HepG2 (cell line): ENCODE measurements around the gene WDR5B. TPM values are rescaled to one million over a fixed set of nuclear protein-coding genes. Genes with fewer than 3 reads are reported as not detected.
A peak's percentile ranks its signal among the peaks of the same experiment; 100 is the strongest.

Experiments
- AGO2 ChIP-seq: fragments of 200-400 bp; formaldehyde crosslinking; optimal IDR thresholded peaks from 2 replicates; pipeline ENCODE3; 2017; ENCODE audit warnings: mild to moderate bottlenecking, low read depth, low read length, moderate library complexity
- CBX2 ChIP-seq, 2 experiments: fragments of 200-600 bp in 1 of 2; sonication (generic); formaldehyde crosslinking in 1 of 2; IDR thresholded peaks; 2 replicates each; pipeline versions ENCODE4 v1.7.0 to v1.8.1; 2018 to 2022; ENCODE audit warnings: low read depth in 2 of 2, low read length in 1 of 2, mild to moderate bottlenecking in 1 of 2, missing genetic modification reagents in 1 of 2
- CCDC6 ChIP-seq: sonication (generic); formaldehyde crosslinking; IDR thresholded peaks from 2 replicates; pipeline ENCODE4 v1.8.1; 2022; ENCODE audit warnings: mild to moderate bottlenecking, missing genetic modification reagents, moderate library complexity
- GLI4 ChIP-seq: sonication (generic); formaldehyde crosslinking; IDR thresholded peaks from 2 replicates; pipeline ENCODE4 v1.5.1; 2020; ENCODE audit warnings: missing genetic modification reagents, mild to moderate bottlenecking, moderate library complexity, borderline replicate concordance
- KDM5A ChIP-seq: fragments of 200-600 bp; sonication (generic); IDR thresholded peaks from 2 replicates; pipeline ENCODE4 v1.7.0; 2018; ENCODE audit warnings: antibody characterized with exemption, mild to moderate bottlenecking, low read length, borderline replicate concordance
- MAF1 ChIP-seq: sonication (generic); formaldehyde crosslinking; IDR thresholded peaks from 2 replicates; pipeline ENCODE4 v1.5.0; 2020; ENCODE audit warnings: missing genetic modification reagents, borderline replicate concordance
- MBD4 ChIP-seq: IDR thresholded peaks from 2 replicates; pipeline ENCODE4 v1.6.1; 2012; ENCODE audit warnings: low read length, inconsistent platforms, borderline replicate concordance
- MED8 ChIP-seq: sonication (generic); formaldehyde crosslinking; IDR thresholded peaks from 2 replicates; pipeline ENCODE4 v1.8.1; 2023; ENCODE audit warnings: mild to moderate bottlenecking, missing genetic modification reagents; ENCODE audit not compliant: insufficient replicate concordance
- SSRP1 ChIP-seq: IDR thresholded peaks from 2 replicates; pipeline ENCODE4 v1.6.1; 2016; ENCODE audit warnings: control low read depth
- ZBTB42 ChIP-seq: sonication (generic); formaldehyde crosslinking; IDR thresholded peaks from 2 replicates; pipeline ENCODE4 v1.5.0; 2020; ENCODE audit warnings: mild to moderate bottlenecking, missing genetic modification reagents
- ZFP1 ChIP-seq: IDR thresholded peaks from 2 replicates; pipeline ENCODE4 v1.6.1; 2016
- ZMYM2 ChIP-seq: sonication (generic); formaldehyde crosslinking; IDR thresholded peaks from 2 replicates; pipeline ENCODE4 v1.8.0; 2022; ENCODE audit warnings: mild to moderate bottlenecking, missing genetic modification reagents
- ZNF136 ChIP-seq: sonication (generic); formaldehyde crosslinking; IDR thresholded peaks from 2 replicates; pipeline ENCODE4 v1.8.1; 2022; ENCODE audit warnings: low read depth, mild to moderate bottlenecking, moderate library complexity, missing genetic modification reagents
- ZNF446 ChIP-seq: sonication (generic); formaldehyde crosslinking; IDR thresholded peaks from 2 replicates; pipeline ENCODE4 v1.5.0; 2020; ENCODE audit warnings: mild to moderate bottlenecking, missing genetic modification reagents
- ZNF660 ChIP-seq: sonication (generic); formaldehyde crosslinking; IDR thresholded peaks from 2 replicates; pipeline ENCODE4 v1.5.1; 2020; ENCODE audit warnings: mild to moderate bottlenecking, low read depth, missing genetic modification reagents, borderline replicate concordance
- ZSCAN22 ChIP-seq: sonication (generic); formaldehyde crosslinking; IDR thresholded peaks from 2 replicates; pipeline ENCODE4 v1.4.0; 2020; ENCODE audit warnings: mild to moderate bottlenecking, missing genetic modification reagents
- polyA plus RNA-seq, 8 experiments: library from polyadenylated mRNA; depleted of rRNA in 3 of 8; stranded (reverse) in 7 of 8; unstranded in 1 of 8; fragments of >200 nt; fragmentation: Illumina TruSeq in 4 of 8; extraction: Trizol in 4 of 8; gene quantifications; 2 replicates each; pipeline versions ENCODE4 v1.2.1 to v1.2.3, GENCODE V29; 2011 to 2016; ENCODE audit warnings: low read depth in 4 of 8, missing spikeins in 1 of 8, mixed read lengths in 1 of 8; ENCODE audit not compliant: insufficient read depth in 1 of 8
- total RNA-seq, 5 experiments: library from RNA; depleted of rRNA; stranded (reverse); fragments of >200 nt; fragmentation: Illumina TruSeq; extraction: Trizol; gene quantifications; 2 replicates each; pipeline ENCODE4 v1.2.3, GENCODE V29; 2016; ENCODE audit warnings: low read depth in 1 of 5
- TF ChIP-seq, protein P1 (sequence below): sonication (generic); formaldehyde crosslinking; IDR thresholded peaks from 2 replicates; pipeline ENCODE4 v1.9.0; 2021; ENCODE audit warnings: missing genetic modification reagents, borderline replicate concordance
- TF ChIP-seq, protein P2 (sequence below): sonication (generic); formaldehyde crosslinking; IDR thresholded peaks from 2 replicates; pipeline ENCODE4 v1.4.0; 2020; ENCODE audit warnings: low read depth, mild to moderate bottlenecking, missing genetic modification reagents
- TF ChIP-seq, protein P3 (sequence below): sonication (generic); formaldehyde crosslinking; IDR thresholded peaks from 2 replicates; pipeline ENCODE4 v1.8.1; 2023; ENCODE audit warnings: mild to moderate bottlenecking, missing genetic modification reagents, borderline replicate concordance
- TF ChIP-seq, protein P4 (sequence below): sonication (generic); formaldehyde crosslinking; IDR thresholded peaks from 2 replicates; pipeline ENCODE4 v1.9.0; 2021; ENCODE audit warnings: missing genetic modification reagents, borderline replicate concordance
- TF ChIP-seq, protein P5 (sequence below): sonication (generic); formaldehyde crosslinking; IDR thresholded peaks from 2 replicates; pipeline ENCODE4 v1.5.0; 2020; ENCODE audit warnings: missing genetic modification reagents

Gene WDR5B
- total and polyA plus RNA-seq, 2 of the 13 experiments (the other 11 are each of a cell fraction or from before 2014, with no cell fraction given), result 2.5 to 3.6 TPM

DNA sequence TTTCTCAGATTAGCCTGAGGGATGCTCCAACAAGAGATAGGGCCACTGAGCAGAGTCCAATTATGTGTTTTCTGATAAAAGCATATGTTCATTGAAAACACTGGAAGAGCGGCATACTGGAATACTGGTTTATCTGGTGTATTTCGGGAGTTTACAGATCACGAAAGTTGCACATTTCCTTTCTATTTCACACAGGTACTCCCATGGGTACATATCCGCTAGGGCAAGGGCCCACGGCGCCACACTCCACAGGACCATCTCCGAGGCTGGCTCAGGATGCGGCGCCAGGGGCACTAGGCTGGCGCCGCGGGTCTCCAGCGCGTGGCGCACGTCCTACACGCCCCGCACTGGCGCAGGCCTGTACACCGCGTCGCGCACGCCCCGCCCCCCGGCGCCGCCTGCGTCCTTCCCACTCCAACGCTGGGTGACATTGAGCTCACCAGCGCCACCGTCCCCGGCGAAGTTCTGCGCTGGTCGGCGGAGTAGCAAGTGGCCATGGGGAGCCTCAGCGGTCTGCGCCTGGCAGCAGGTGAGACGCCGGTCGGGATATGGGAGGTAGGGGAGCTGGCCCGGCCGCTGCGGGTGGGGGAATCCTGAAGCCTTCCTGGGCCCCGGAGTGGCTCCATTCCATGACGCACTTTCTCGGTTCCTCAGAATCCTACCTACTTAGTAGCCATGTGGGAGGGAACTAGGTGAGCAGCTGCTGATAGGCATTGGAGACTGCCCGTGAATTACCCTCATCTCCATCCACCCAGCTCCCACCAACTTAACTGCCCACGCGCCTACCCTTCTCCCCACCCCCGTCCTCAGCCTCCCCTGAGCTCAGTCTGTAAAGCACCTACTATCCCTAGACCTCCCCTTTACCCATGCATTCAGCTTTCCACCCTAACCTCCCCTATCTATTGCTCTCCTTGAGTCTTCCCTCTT lies 31.8 kb downstream of the WDR5B start, which contains the start of gene FAM162A (continued):
- peak; percentile 50; the same call in 1 of the 2 replicates for TF ChIP-seq ZBTB42 (CRISPR knock-in tag)
- TF ChIP-seq MAF1, result 0 out of 2 replicates have a peak, but pooled peaks have one; percentile 89
- TF ChIP-seq ZNF446 (CRISPR knock-in tag), result peak; percentile 60; the same call in 1 of the 2 replicates
- no peak for TF ChIP-seq CBX2 (IDR thresholded peaks at IDR 0.05; ENCODE audit: low read depth, low read length)
- TF ChIP-seq CBX2 (CRISPR knock-in tag; IDR thresholded peaks at IDR 0.05; ENCODE audit: low read depth), result no peak
- no peak for TF ChIP-seq ZSCAN22 (CRISPR knock-in tag)
- no peak for TF ChIP-seq MBD4
- no peak for TF ChIP-seq ZMYM2 (CRISPR knock-in tag)
- TF ChIP-seq GLI4 (CRISPR knock-in tag), result 0 out of 2 replicates have a peak, but pooled peaks have one; percentile 87
- TF ChIP-seq, protein P1, sequence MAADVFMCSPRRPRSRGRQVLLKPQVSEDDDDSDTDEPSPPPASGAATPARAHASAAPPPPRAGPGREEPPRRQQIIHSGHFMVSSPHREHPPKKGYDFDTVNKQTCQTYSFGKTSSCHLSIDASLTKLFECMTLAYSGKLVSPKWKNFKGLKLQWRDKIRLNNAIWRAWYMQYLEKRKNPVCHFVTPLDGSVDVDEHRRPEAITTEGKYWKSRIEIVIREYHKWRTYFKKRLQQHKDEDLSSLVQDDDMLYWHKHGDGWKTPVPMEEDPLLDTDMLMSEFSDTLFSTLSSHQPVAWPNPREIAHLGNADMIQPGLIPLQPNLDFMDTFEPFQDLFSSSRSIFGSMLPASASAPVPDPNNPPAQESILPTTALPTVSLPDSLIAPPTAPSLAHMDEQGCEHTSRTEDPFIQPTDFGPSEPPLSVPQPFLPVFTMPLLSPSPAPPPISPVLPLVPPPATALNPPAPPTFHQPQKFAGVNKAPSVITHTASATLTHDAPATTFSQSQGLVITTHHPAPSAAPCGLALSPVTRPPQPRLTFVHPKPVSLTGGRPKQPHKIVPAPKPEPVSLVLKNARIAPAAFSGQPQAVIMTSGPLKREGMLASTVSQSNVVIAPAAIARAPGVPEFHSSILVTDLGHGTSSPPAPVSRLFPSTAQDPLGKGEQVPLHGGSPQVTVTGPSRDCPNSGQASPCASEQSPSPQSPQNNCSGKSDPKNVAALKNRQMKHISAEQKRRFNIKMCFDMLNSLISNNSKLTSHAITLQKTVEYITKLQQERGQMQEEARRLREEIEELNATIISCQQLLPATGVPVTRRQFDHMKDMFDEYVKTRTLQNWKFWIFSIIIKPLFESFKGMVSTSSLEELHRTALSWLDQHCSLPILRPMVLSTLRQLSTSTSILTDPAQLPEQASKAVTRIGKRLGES (CRISPR knock-in tag), result no peak
- TF ChIP-seq, protein P2, sequence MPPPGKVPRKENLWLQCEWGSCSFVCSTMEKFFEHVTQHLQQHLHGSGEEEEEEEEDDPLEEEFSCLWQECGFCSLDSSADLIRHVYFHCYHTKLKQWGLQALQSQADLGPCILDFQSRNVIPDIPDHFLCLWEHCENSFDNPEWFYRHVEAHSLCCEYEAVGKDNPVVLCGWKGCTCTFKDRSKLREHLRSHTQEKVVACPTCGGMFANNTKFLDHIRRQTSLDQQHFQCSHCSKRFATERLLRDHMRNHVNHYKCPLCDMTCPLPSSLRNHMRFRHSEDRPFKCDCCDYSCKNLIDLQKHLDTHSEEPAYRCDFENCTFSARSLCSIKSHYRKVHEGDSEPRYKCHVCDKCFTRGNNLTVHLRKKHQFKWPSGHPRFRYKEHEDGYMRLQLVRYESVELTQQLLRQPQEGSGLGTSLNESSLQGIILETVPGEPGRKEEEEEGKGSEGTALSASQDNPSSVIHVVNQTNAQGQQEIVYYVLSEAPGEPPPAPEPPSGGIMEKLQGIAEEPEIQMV, result peak; percentile 91
- peak; percentile 91 for TF ChIP-seq CCDC6 (CRISPR knock-in tag)
- TF ChIP-seq ZNF660 (CRISPR knock-in tag), result no peak
- TF ChIP-seq, protein P3, sequence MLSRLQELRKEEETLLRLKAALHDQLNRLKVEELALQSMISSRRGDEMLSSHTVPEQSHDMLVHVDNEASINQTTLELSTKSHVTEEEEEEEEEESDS, result 0 out of 2 replicates have a peak, but pooled peaks have one; percentile 63
- TF ChIP-seq ZNF136 (CRISPR knock-in tag), result no peak
- TF ChIP-seq, protein P4, sequence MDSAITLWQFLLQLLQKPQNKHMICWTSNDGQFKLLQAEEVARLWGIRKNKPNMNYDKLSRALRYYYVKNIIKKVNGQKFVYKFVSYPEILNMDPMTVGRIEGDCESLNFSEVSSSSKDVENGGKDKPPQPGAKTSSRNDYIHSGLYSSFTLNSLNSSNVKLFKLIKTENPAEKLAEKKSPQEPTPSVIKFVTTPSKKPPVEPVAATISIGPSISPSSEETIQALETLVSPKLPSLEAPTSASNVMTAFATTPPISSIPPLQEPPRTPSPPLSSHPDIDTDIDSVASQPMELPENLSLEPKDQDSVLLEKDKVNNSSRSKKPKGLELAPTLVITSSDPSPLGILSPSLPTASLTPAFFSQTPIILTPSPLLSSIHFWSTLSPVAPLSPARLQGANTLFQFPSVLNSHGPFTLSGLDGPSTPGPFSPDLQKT, result no peak
- no peak for TF ChIP-seq ZFP1 (CRISPR knock-in tag)
- TF ChIP-seq, protein P5, sequence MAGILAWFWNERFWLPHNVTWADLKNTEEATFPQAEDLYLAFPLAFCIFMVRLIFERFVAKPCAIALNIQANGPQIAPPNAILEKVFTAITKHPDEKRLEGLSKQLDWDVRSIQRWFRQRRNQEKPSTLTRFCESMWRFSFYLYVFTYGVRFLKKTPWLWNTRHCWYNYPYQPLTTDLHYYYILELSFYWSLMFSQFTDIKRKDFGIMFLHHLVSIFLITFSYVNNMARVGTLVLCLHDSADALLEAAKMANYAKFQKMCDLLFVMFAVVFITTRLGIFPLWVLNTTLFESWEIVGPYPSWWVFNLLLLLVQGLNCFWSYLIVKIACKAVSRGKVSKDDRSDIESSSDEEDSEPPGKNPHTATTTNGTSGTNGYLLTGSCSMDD (CRISPR knock-in tag), result no peak
- no peak for TF ChIP-seq SSRP1 (CRISPR knock-in tag)
- no peak for TF ChIP-seq KDM5A
- TF ChIP-seq AGO2, result peak; percentile 66
- TF ChIP-seq MED8 (CRISPR knock-in tag), result peak; percentile 88
